Osteoblast (primary cell): ENCODE measurements around the gene HNRNPA1. TPM values are rescaled to one million over a fixed set of nuclear protein-coding genes. Genes with fewer than 3 reads are reported as not detected.

Experiments
- DNase-seq: peaks from one replicate; pipeline ENCODE4 v3.0.0; 2011; ENCODE audit warnings: low spot score, mixed read lengths; ENCODE audit not compliant: insufficient read length; ENCODE audit errors: missing footprints
- H2AFZ ChIP-seq: 2 replicates; pipeline ENCODE4 v1.6.0; 2011; ENCODE audit warnings: mild to moderate bottlenecking, low read length
- H3K27ac ChIP-seq: 2 replicates; pipeline ENCODE4 v1.5.1; 2011; ENCODE audit warnings: mild to moderate bottlenecking, low read depth, low read length, moderate library complexity
- H3K27me3 ChIP-seq: 2 replicates; pipeline ENCODE4 v1.6.0; 2012; ENCODE audit warnings: mild to moderate bottlenecking, control low read depth, inconsistent platforms, low read length, moderate library complexity; ENCODE audit not compliant: insufficient read depth
- H3K36me3 ChIP-seq: 2 replicates; pipeline ENCODE4 v1.5.1; 2011; ENCODE audit warnings: mild to moderate bottlenecking, low read length, control low read depth, moderate library complexity; ENCODE audit not compliant: insufficient read depth
- H3K4me1 ChIP-seq: 2 replicates; pipeline ENCODE4 v1.5.1; 2011; ENCODE audit warnings: mild to moderate bottlenecking, low read length, control low read depth, moderate library complexity; ENCODE audit not compliant: insufficient read depth
- H3K4me2 ChIP-seq: 2 replicates; pipeline ENCODE4 v1.6.0; 2011; ENCODE audit warnings: mild to moderate bottlenecking, low read length; ENCODE audit not compliant: insufficient read depth
- H3K4me3 ChIP-seq: fragments of 200-600 bp; sonication (generic); 3 replicates; pipeline ENCODE4 v1.5.1; 2012; ENCODE audit warnings: mild to moderate bottlenecking, low read length, inconsistent platforms; ENCODE audit not compliant: insufficient read depth
- H3K79me2 ChIP-seq: 2 replicates; pipeline ENCODE4 v1.6.0; 2012; ENCODE audit warnings: mild to moderate bottlenecking, low read length, control low read depth, inconsistent platforms; ENCODE audit not compliant: insufficient read depth
- H3K9me3 ChIP-seq: 2 replicates; pipeline ENCODE4 v1.5.1; 2011; ENCODE audit warnings: low read depth, low read length, control low read depth
- H4K20me1 ChIP-seq: 2 replicates; pipeline ENCODE4 v1.6.0; 2012; ENCODE audit warnings: mild to moderate bottlenecking, low read length, control low read depth; ENCODE audit not compliant: insufficient read depth
- total RNA-seq: library from RNA; depleted of rRNA; stranded (reverse); fragments of >200 nt; gene quantifications from 2 replicates; pipeline ENCODE4 v1.2.3, GENCODE V29; 2012
- TF ChIP-seq, protein P1 (sequence below): IDR thresholded peaks from 2 replicates; pipeline ENCODE4 v1.5.1; 2011; ENCODE audit warnings: mild to moderate bottlenecking, low read depth, low read length, moderate library complexity; ENCODE audit errors: extremely low read depth

Gene HNRNPA1
- total RNA-seq, 1 donor: 217 TPM

- Histone ChIP-seq H3K36me3 (no peaks in the 10 kb centered on the region), H3K4me2 (peak overlapping the region; percentile 31), H2AFZ (no peak overlapping the region), H3K27me3 (no peaks in the 10 kb centered on the region), H3K4me3 (no peak overlapping the region), H3K4me1 (peaks cover 54% of the 10 kb centered on the region), H3K9me3 (no peaks in the 10 kb centered on the region), H4K20me1 (no peaks in the 10 kb centered on the region), H3K27ac (peak overlapping the region; percentile 76), H3K79me2 (peaks cover 62% of the 10 kb centered on the region)
- TF ChIP-seq, protein P1, sequence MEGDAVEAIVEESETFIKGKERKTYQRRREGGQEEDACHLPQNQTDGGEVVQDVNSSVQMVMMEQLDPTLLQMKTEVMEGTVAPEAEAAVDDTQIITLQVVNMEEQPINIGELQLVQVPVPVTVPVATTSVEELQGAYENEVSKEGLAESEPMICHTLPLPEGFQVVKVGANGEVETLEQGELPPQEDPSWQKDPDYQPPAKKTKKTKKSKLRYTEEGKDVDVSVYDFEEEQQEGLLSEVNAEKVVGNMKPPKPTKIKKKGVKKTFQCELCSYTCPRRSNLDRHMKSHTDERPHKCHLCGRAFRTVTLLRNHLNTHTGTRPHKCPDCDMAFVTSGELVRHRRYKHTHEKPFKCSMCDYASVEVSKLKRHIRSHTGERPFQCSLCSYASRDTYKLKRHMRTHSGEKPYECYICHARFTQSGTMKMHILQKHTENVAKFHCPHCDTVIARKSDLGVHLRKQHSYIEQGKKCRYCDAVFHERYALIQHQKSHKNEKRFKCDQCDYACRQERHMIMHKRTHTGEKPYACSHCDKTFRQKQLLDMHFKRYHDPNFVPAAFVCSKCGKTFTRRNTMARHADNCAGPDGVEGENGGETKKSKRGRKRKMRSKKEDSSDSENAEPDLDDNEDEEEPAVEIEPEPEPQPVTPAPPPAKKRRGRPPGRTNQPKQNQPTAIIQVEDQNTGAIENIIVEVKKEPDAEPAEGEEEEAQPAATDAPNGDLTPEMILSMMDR: no peak
- DNase-seq: peak; percentile 64
These were observed 18.1 kb upstream of the HNRNPA1 start for GRCh38 chr12:54262403-54262925.

DNA sequence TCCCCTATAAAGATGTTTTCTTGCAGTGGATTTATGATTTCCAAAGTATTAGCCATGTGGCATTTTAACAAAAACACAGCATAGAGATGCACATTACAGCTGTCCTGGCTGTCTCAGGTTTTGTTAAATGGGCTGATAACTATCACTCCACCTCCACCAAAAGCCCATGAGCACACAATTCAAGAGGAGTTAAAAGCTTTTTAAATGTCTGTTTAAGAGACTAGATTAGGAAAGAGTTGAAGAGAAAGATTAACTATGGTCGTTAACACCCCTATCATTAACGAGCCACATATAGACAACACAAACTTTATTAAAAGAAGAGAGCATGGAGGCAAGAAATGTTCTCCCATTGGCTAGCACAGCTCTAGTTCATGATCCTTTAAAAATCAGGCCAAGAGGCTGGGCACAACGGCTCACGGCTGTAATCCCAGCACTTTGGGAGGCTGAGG lies 15.1 kb upstream of the HNRNPA1 start:
- H3K27me3 ChIP-seq: no peaks in the 10 kb centered on the region
- no peaks in the 10 kb centered on the region for H3K9me3 ChIP-seq
- DNase-seq: no peak
- H3K79me2 ChIP-seq: peaks cover 70% of the 10 kb centered on the region
- peaks cover 25% of the 10 kb centered on the region for H3K4me1 ChIP-seq
- no peak overlapping the region for H3K4me3 ChIP-seq
- H4K20me1 ChIP-seq: no peaks in the 10 kb centered on the region
- no peak overlapping the region for H3K27ac ChIP-seq
- TF ChIP-seq, protein P1: no peak
- no peaks in the 10 kb centered on the region for H3K36me3 ChIP-seq
- no peak overlapping the region for H2AFZ ChIP-seq
- H3K4me2 ChIP-seq: no peak overlapping the region

- no peaks in the 10 kb centered on the region for H3K9me3 ChIP-seq
- no peaks in the 10 kb centered on the region for H3K27me3 ChIP-seq
- H3K4me3 ChIP-seq: no peak overlapping the region
- DNase-seq: no peak
- H2AFZ ChIP-seq: no peak overlapping the region
- no peaks in the 10 kb centered on the region for H3K36me3 ChIP-seq
- peaks cover 66% of the 10 kb centered on the region for H3K79me2 ChIP-seq
- H3K27ac ChIP-seq: no peak overlapping the region
- H4K20me1 ChIP-seq: no peaks in the 10 kb centered on the region
- H3K4me2 ChIP-seq: no peak overlapping the region
- peaks cover 15% of the 10 kb centered on the region for H3K4me1 ChIP-seq
- TF ChIP-seq, protein P1: no peak
These were observed 13.7 kb upstream of the HNRNPA1 start for GRCh38 chr12:54266852-54267251.

DNA sequence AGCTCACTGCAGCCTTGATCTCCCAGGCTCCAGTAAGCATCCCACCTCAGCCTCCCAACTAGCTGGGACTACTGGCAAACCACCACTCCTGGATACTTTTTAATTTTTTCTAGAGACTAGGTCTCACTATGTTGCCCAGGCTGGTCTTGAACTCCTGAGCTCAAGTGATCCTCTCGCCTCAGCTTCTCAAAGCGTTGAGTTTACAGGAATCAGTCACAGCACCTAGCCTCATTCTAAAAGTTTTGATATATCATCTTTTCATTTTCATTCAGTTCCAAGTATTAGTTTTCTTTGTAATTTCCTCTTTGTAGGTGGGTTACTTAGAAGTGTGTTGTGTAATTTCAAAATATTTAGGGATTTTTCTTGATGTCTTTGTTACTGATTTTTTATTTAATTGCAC lies 10.2 kb upstream of the HNRNPA1 start:
- no peaks in the 10 kb centered on the region for H3K4me1 ChIP-seq
- H4K20me1 ChIP-seq: no peaks in the 10 kb centered on the region
- TF ChIP-seq, protein P1: no peak
- peaks cover 82% of the 10 kb centered on the region for H3K79me2 ChIP-seq
- H3K27me3 ChIP-seq: no peaks in the 10 kb centered on the region
- no peak overlapping the region for H3K27ac ChIP-seq
- no peak overlapping the region for H3K4me2 ChIP-seq
- no peaks in the 10 kb centered on the region for H3K9me3 ChIP-seq
- no peak overlapping the region for H2AFZ ChIP-seq
- H3K4me3 ChIP-seq: no peak overlapping the region
- DNase-seq: no peak
- peaks cover 13% of the 10 kb centered on the region for H3K36me3 ChIP-seq
